ENCODE data around the gene APH1A.
"Not testable (repeated sequence)": the region's sequence is repeated elsewhere in the genome, so short reads cannot be mapped to it uniquely, and the experiment has no call there.

The APH1A gene

GRCh38 chr1:150268705-150269403 lies at the start of gene APH1A:
TSS of gene APH1A (minus strand) at chr1:150269016. CDS start at chr1:150268810, 206 bp downstream.
- peaks cover 34% of the 10 kb centered on the region for H3K4me1 ChIP-seq (ENCODE audit: control insufficient read depth, insufficient read depth, low read length)
- H3K36me3 ChIP-seq (ENCODE audit: control insufficient read depth, insufficient read depth, low read length, severe bottlenecking), result peaks cover 27% of the 10 kb centered on the region
- H3K9me3 ChIP-seq (ENCODE audit: control insufficient read depth, low read length), result no peaks in the 10 kb centered on the region
- peak within 1 kb of the TSS; percentile 97 for H3K9ac ChIP-seq (ENCODE audit: low read length)
- H3K4me3 ChIP-seq (ENCODE audit: low read length), result peak within 1 kb of the TSS; percentile 99
- peak; percentile 98 for DNase-seq (ENCODE audit: low read depth)
- H3K27me3 ChIP-seq (replicated peaks; ENCODE audit: control insufficient read depth, insufficient read depth, low read length), result no peaks in the 10 kb centered on the region

GRCh38 chr1:150314691-150315090 lies 45.9 kb upstream of the APH1A start:
- H3K27me3 ChIP-seq (replicated peaks; ENCODE audit: control insufficient read depth, insufficient read depth, low read length); DNase-seq (ENCODE audit: low read depth); H3K36me3 ChIP-seq (ENCODE audit: control insufficient read depth, insufficient read depth, low read length, severe bottlenecking); H3K4me3 ChIP-seq (ENCODE audit: low read length); H3K9ac ChIP-seq (ENCODE audit: low read length); H3K9me3 ChIP-seq (ENCODE audit: control insufficient read depth, low read length); H3K4me1 ChIP-seq (ENCODE audit: control insufficient read depth, insufficient read depth, low read length): not testable (repeated sequence)

GRCh38 chr1:150311762-150312161 lies 42.9 kb upstream of the APH1A start:
- Histone ChIP-seq H3K27me3 (replicated peaks; ENCODE audit: control insufficient read depth, insufficient read depth, low read length) (no peaks in the 10 kb centered on the region), H3K4me3 (ENCODE audit: low read length) (no peak overlapping the region), H3K36me3 (ENCODE audit: control insufficient read depth, insufficient read depth, low read length, severe bottlenecking) (peaks cover 19% of the 10 kb centered on the region), H3K4me1 (ENCODE audit: control insufficient read depth, insufficient read depth, low read length) (no peaks in the 10 kb centered on the region), H3K9ac (ENCODE audit: low read length) (no peak overlapping the region), H3K9me3 (ENCODE audit: control insufficient read depth, low read length) (no peaks in the 10 kb centered on the region)
- no peak for DNase-seq (ENCODE audit: low read depth)

GRCh38 chr1:150309758-150310508 lies 41.1 kb upstream of the APH1A start:
- no peaks in the 10 kb centered on the region for H3K4me1 ChIP-seq (ENCODE audit: control insufficient read depth, insufficient read depth, low read length)
- no peak for DNase-seq (ENCODE audit: low read depth)
- no peaks in the 10 kb centered on the region for H3K27me3 ChIP-seq (replicated peaks; ENCODE audit: control insufficient read depth, insufficient read depth, low read length)
- H3K4me3 ChIP-seq (ENCODE audit: low read length), result no peak overlapping the region
- no peaks in the 10 kb centered on the region for H3K9me3 ChIP-seq (ENCODE audit: control insufficient read depth, low read length)
- H3K36me3 ChIP-seq (ENCODE audit: control insufficient read depth, insufficient read depth, low read length, severe bottlenecking), result peaks cover 24% of the 10 kb centered on the region
- no peak overlapping the region for H3K9ac ChIP-seq (ENCODE audit: low read length)

- not testable (repeated sequence) for H3K9me3 ChIP-seq (ENCODE audit: control insufficient read depth, low read length); H3K9ac ChIP-seq (ENCODE audit: low read length); DNase-seq (ENCODE audit: low read depth); H3K27me3 ChIP-seq (replicated peaks; ENCODE audit: control insufficient read depth, insufficient read depth, low read length); H3K4me3 ChIP-seq (ENCODE audit: low read length); H3K4me1 ChIP-seq (ENCODE audit: control insufficient read depth, insufficient read depth, low read length)
- H3K36me3 ChIP-seq (ENCODE audit: control insufficient read depth, insufficient read depth, low read length, severe bottlenecking), result peaks cover 25% of the 10 kb centered on the region
Measured at GRCh38 chr1:150308585-150308984, 39.8 kb upstream of the APH1A start.

GRCh38 chr1:150302902-150303301 lies 34.1 kb upstream of the APH1A start:
- Histone ChIP-seq H3K9me3 (ENCODE audit: control insufficient read depth, low read length) (no peaks in the 10 kb centered on the region), H3K36me3 (ENCODE audit: control insufficient read depth, insufficient read depth, low read length, severe bottlenecking) (peaks cover 52% of the 10 kb centered on the region), H3K4me1 (ENCODE audit: control insufficient read depth, insufficient read depth, low read length) (no peaks in the 10 kb centered on the region), H3K4me3 (ENCODE audit: low read length) (no peak overlapping the region), H3K9ac (ENCODE audit: low read length) (no peak overlapping the region), H3K27me3 (replicated peaks; ENCODE audit: control insufficient read depth, insufficient read depth, low read length) (no peaks in the 10 kb centered on the region)
- no peak for DNase-seq (ENCODE audit: low read depth)

- H3K9me3 ChIP-seq (ENCODE audit: control insufficient read depth, low read length), result no peaks in the 10 kb centered on the region
- peaks cover 46% of the 10 kb centered on the region for H3K36me3 ChIP-seq (ENCODE audit: control insufficient read depth, insufficient read depth, low read length, severe bottlenecking)
- H3K4me1 ChIP-seq (ENCODE audit: control insufficient read depth, insufficient read depth, low read length), result no peaks in the 10 kb centered on the region
Measured at GRCh38 chr1:150302338-150302737, 33.5 kb upstream of the APH1A start.

GRCh38 chr1:150299716-150300115 lies 30.9 kb upstream of the APH1A start:
- Histone ChIP-seq H3K36me3 (ENCODE audit: control insufficient read depth, insufficient read depth, low read length, severe bottlenecking) (peaks cover 44% of the 10 kb centered on the region), H3K4me1 (ENCODE audit: control insufficient read depth, insufficient read depth, low read length) (no peaks in the 10 kb centered on the region), H3K27me3 (replicated peaks; ENCODE audit: control insufficient read depth, insufficient read depth, low read length) (no peaks in the 10 kb centered on the region), H3K9me3 (ENCODE audit: control insufficient read depth, low read length) (no peaks in the 10 kb centered on the region), H3K9ac (ENCODE audit: low read length) (no peak overlapping the region), H3K4me3 (ENCODE audit: low read length) (no peak overlapping the region)
- DNase-seq (ENCODE audit: low read depth), result no peak

More at GRCh38 chr1:150302338-150302737, 33.5 kb upstream of the APH1A start:
- DNase-seq (ENCODE audit: low read depth), result no peak
- no peaks in the 10 kb centered on the region for H3K27me3 ChIP-seq (replicated peaks; ENCODE audit: control insufficient read depth, insufficient read depth, low read length)
- H3K4me3 ChIP-seq (ENCODE audit: low read length), result no peak overlapping the region
- no peak overlapping the region for H3K9ac ChIP-seq (ENCODE audit: low read length)

GRCh38 chr1:150295476-150295875 lies 26.7 kb upstream of the APH1A start:
- Histone ChIP-seq H3K9ac (ENCODE audit: low read length) (no peak overlapping the region), H3K4me3 (ENCODE audit: low read length) (no peak overlapping the region), H3K27me3 (replicated peaks; ENCODE audit: control insufficient read depth, insufficient read depth, low read length) (no peaks in the 10 kb centered on the region), H3K9me3 (ENCODE audit: control insufficient read depth, low read length) (no peaks in the 10 kb centered on the region), H3K36me3 (ENCODE audit: control insufficient read depth, insufficient read depth, low read length, severe bottlenecking) (peaks cover 19% of the 10 kb centered on the region), H3K4me1 (ENCODE audit: control insufficient read depth, insufficient read depth, low read length) (peaks cover 13% of the 10 kb centered on the region)
- DNase-seq (ENCODE audit: low read depth), result no peak

GRCh38 chr1:150293433-150294253 lies 24.8 kb upstream of the APH1A start, which contains the start of gene MRPS21:
TSS of gene MRPS21 (plus strand) at chr1:150293861. CDS start at chr1:150294367, 506 bp downstream.
- peaks cover 11% of the 10 kb centered on the region for H3K36me3 ChIP-seq (ENCODE audit: control insufficient read depth, insufficient read depth, low read length, severe bottlenecking)

GRCh38 chr1:150288822-150289221 lies 20.0 kb upstream of the APH1A start:
- Histone ChIP-seq H3K4me1 (ENCODE audit: control insufficient read depth, insufficient read depth, low read length) (peaks cover 7% of the 10 kb centered on the region), H3K27me3 (replicated peaks; ENCODE audit: control insufficient read depth, insufficient read depth, low read length) (no peaks in the 10 kb centered on the region), H3K9me3 (ENCODE audit: control insufficient read depth, low read length) (no peaks in the 10 kb centered on the region), H3K4me3 (ENCODE audit: low read length) (no peak overlapping the region), H3K36me3 (ENCODE audit: control insufficient read depth, insufficient read depth, low read length, severe bottlenecking) (peaks cover 6% of the 10 kb centered on the region), H3K9ac (ENCODE audit: low read length) (no peak overlapping the region)
- DNase-seq (ENCODE audit: low read depth), result no peak

More at GRCh38 chr1:150293433-150294253, 24.8 kb upstream of the APH1A start, which contains the start of gene MRPS21:
- peaks cover 13% of the 10 kb centered on the region for H3K4me1 ChIP-seq (ENCODE audit: control insufficient read depth, insufficient read depth, low read length)
- peak within 1 kb of the TSS; percentile 99 for H3K4me3 ChIP-seq (ENCODE audit: low read length)
- H3K9me3 ChIP-seq (ENCODE audit: control insufficient read depth, low read length), result no peaks in the 10 kb centered on the region
- peak within 1 kb of the TSS; percentile 91 for H3K9ac ChIP-seq (ENCODE audit: low read length)
- no peaks in the 10 kb centered on the region for H3K27me3 ChIP-seq (replicated peaks; ENCODE audit: control insufficient read depth, insufficient read depth, low read length)
- peak; percentile 97 for DNase-seq (ENCODE audit: low read depth)

Data from adipocyte (in vitro differentiated cells).